A549 (cell line): Measurements from ENCODE around the gene BEND5. TPM values are rescaled to one million over a fixed set of nuclear protein-coding genes. Genes with fewer than 3 reads are reported as not detected.

Experiments
- ATAC-seq, 2 experiments: fragments of 200-7000 bp in 1 of 2; fragments of >200 bp in 1 of 2; cut with Nextera tagmentation in 1 of 2; cut with Tn5 transposase in 1 of 2; 3 replicates each; pipeline versions ENCODE4 v1.8.0 to v1.9.1; 2018 to 2020; ENCODE audit warnings: mild to moderate bottlenecking in 1 of 2, moderate library complexity in 1 of 2
- CTCF ChIA-PET: fragments of 300-600 bp; sonication (Branson Sonifier 250); formaldehyde crosslinking; extraction: SDS; loops from one replicate; lab custom pipeline; 2021; ENCODE audit warnings: antibody characterized with exemption, inconsistent platforms; lab: Yijun Ruan, JAX
- POLR2A ChIA-PET: fragments of 350-600 bp; formaldehyde crosslinking; extraction: SDS; loops from one replicate; lab custom pipeline; 2021; ENCODE audit warnings: antibody characterized with exemption, inconsistent platforms; lab: Yijun Ruan, JAX
- DNase-seq, 2 experiments: peaks; one replicate each; pipeline versions ENCODE4 v3.0.0 to v3.0.0-alpha.2; 2011 to 2016; ENCODE audit warnings: low read depth in 1 of 2, low spot score in 1 of 2
- FAIRE-seq: peaks from 2 replicates; lab custom pipeline; 2011; peaks lifted over from hg19 to GRCh38; lab: Jason Lieb, UNC
- H3K27ac ChIP-seq, 2 experiments: fragments of >200 bp; sonication (Bioruptor Twin); formaldehyde crosslinking; 3 replicates each; pipeline ENCODE4 v1.5.1; 2016 to 2017
- H3K4me1 ChIP-seq: fragments of >200 bp; sonication (Bioruptor Twin); formaldehyde crosslinking; 3 replicates; pipeline ENCODE4 v1.6.1; 2016
- H3K4me2 ChIP-seq: fragments of >200 bp; sonication (Bioruptor Twin); formaldehyde crosslinking; 3 replicates; pipeline ENCODE4 v1.6.1; 2016
- H3K4me3 ChIP-seq: fragments of >200 bp; sonication (Bioruptor Twin); formaldehyde crosslinking; 3 replicates; pipeline ENCODE4 v1.5.1; 2016
- H3K9me3 ChIP-seq: fragments of >200 bp; sonication (Bioruptor Twin); formaldehyde crosslinking; 3 replicates; pipeline ENCODE4 v1.6.1; 2016
- BHLHE40 ChIP-seq: IDR thresholded peaks from 2 replicates; pipeline ENCODE4 v1.6.1; 2012; ENCODE audit warnings: low read depth, low read length, inconsistent platforms
- CEBPB ChIP-seq, 2 experiments: fragments of >200 bp in 1 of 2; sonication (Bioruptor Twin) in 1 of 2; formaldehyde crosslinking in 1 of 2; IDR thresholded peaks; 2 replicates each; pipeline ENCODE4 v1.6.1; 2012 to 2016
- EHMT2 ChIP-seq: fragments of 200-600 bp; sonication (generic); IDR thresholded peaks from 2 replicates; pipeline ENCODE4 v1.6.1; 2016; ENCODE audit warnings: antibody characterized with exemption, low read depth, mild to moderate bottlenecking, moderate library complexity
- ESRRA ChIP-seq: fragments of 150-350 bp; IDR thresholded peaks from 2 replicates; pipeline ENCODE4 v1.6.1; 2014; ENCODE audit warnings: mild to moderate bottlenecking, low read length, borderline replicate concordance
- FOSL2 ChIP-seq, 2 experiments: fragments of 450-650 bp in 1 of 2; fragments of >200 bp in 1 of 2; sonication (Bioruptor Twin) in 1 of 2; formaldehyde crosslinking; IDR thresholded peaks; 2 replicates each; pipeline versions ENCODE4 v1.5.0 to v1.6.1; 2016 to 2020; ENCODE audit warnings: mild to moderate bottlenecking in 1 of 2, moderate library complexity in 1 of 2
- GATA3 ChIP-seq: IDR thresholded peaks from 2 replicates; pipeline ENCODE4 v1.6.1; 2012; ENCODE audit warnings: borderline replicate concordance
- HDAC2 ChIP-seq: fragments of 200-600 bp; sonication (generic); IDR thresholded peaks from 2 replicates; pipeline ENCODE4 v1.6.1; 2016
- HES2 ChIP-seq: fragments of >200 bp; sonication (Bioruptor Twin); formaldehyde crosslinking; IDR thresholded peaks from 2 replicates; pipeline ENCODE4 v1.6.1; 2016
- HMGXB4 ChIP-seq: fragments of 250-450 bp; sonication (Bioruptor Pico); IDR thresholded peaks from 2 replicates; pipeline ENCODE4 v1.5.0; 2021; ENCODE audit warnings: mild to moderate bottlenecking, moderate library complexity, borderline replicate concordance
- JUN ChIP-seq, 2 experiments: fragments of >200 bp; sonication (Bioruptor Twin); formaldehyde crosslinking; IDR thresholded peaks; 2 replicates in 1 of 2; 3 replicates in 1 of 2; pipeline ENCODE4 v1.6.1; 2016 to 2017
- JUNB ChIP-seq: fragments of >200 bp; sonication (Bioruptor Twin); formaldehyde crosslinking; IDR thresholded peaks from 2 replicates; pipeline ENCODE4 v1.6.1; 2016
- KDM1A ChIP-seq: fragments of 200-600 bp; sonication (generic); IDR thresholded peaks from 2 replicates; pipeline ENCODE4 v1.6.1; 2016; ENCODE audit warnings: low read depth, mild to moderate bottlenecking
- KDM5A ChIP-seq: fragments of 200-600 bp; sonication (generic); IDR thresholded peaks from 2 replicates; pipeline ENCODE4 v1.6.1; 2016; ENCODE audit warnings: antibody characterized with exemption, mild to moderate bottlenecking
- MAFK ChIP-seq: fragments of 450-650 bp; IDR thresholded peaks from 2 replicates; pipeline ENCODE4 v1.6.1; 2014; ENCODE audit not compliant: partially characterized antibody
- MAX ChIP-seq: IDR thresholded peaks from 2 replicates; pipeline ENCODE4 v1.6.1; 2012
- MYC ChIP-seq: IDR thresholded peaks from 2 replicates; pipeline ENCODE4 v1.6.1; 2012; ENCODE audit warnings: mild to moderate bottlenecking, inconsistent platforms, low read length, improper control_type of control experiment, borderline replicate concordance
- NPAS2 ChIP-seq: fragments of 250-450 bp; sonication (Bioruptor Pico); IDR thresholded peaks from 2 replicates; pipeline ENCODE4 v1.8.0; 2022; ENCODE audit warnings: mild to moderate bottlenecking, moderate library complexity, borderline replicate concordance
- NR3C1 ChIP-seq: fragments of >200 bp; sonication (Bioruptor Twin); formaldehyde crosslinking; IDR thresholded peaks from 3 replicates; pipeline ENCODE4 v1.6.1; 2017
- PHF8 ChIP-seq: fragments of 200-600 bp; sonication (generic); IDR thresholded peaks from 2 replicates; pipeline ENCODE4 v1.6.1; 2016; ENCODE audit warnings: low read depth, mild to moderate bottlenecking, antibody characterized with exemption, moderate library complexity, borderline replicate concordance
- POLR2A ChIP-seq: IDR thresholded peaks from 2 replicates; pipeline ENCODE4 v1.6.1; 2012; ENCODE audit warnings: mild to moderate bottlenecking, low read length
- POLR2AphosphoS2 ChIP-seq: conservative IDR thresholded peaks from 2 replicates; pipeline ENCODE4 v1.6.1; 2012; ENCODE audit warnings: low read length, improper control_type of control experiment, inconsistent platforms
- RAD21 ChIP-seq, 2 experiments: fragments of >200 bp in 1 of 2; sonication (Bioruptor Twin) in 1 of 2; formaldehyde crosslinking in 1 of 2; IDR thresholded peaks in 1 of 2; conservative IDR thresholded peaks in 1 of 2; 2 replicates in 1 of 2; 3 replicates in 1 of 2; pipeline ENCODE4 v1.6.1; 2012 to 2018; ENCODE audit warnings: inconsistent platforms in 1 of 2
- RARB ChIP-seq: fragments of 250-450 bp; sonication (Bioruptor Pico); IDR thresholded peaks from 2 replicates; pipeline ENCODE4 v1.8.0; 2021; ENCODE audit warnings: mild to moderate bottlenecking, moderate library complexity
- RCOR1 ChIP-seq: fragments of 150-350 bp; IDR thresholded peaks from 2 replicates; pipeline ENCODE4 v1.6.1; 2014; ENCODE audit warnings: antibody characterized with exemption, low read length, low read depth
- RFX5 ChIP-seq: fragments of 450-650 bp; IDR thresholded peaks from 2 replicates; pipeline ENCODE4 v1.7.1; 2014; ENCODE audit warnings: antibody characterized with exemption, mild to moderate bottlenecking, moderate library complexity
- ZC3H11A ChIP-seq: fragments of 450-650 bp; IDR thresholded peaks from 2 replicates; pipeline ENCODE4 v1.6.1; 2014; ENCODE audit warnings: antibody characterized with exemption, mild to moderate bottlenecking
- WGBS: methylation state at CpG from one replicate; pipeline ENCODE4 v1.1.6; 2017; ENCODE audit errors: missing lambda C conversion rate; 5-methylcytosine and 5-hydroxymethylcytosine counted together
- polyA plus RNA-seq, 4 experiments: library from polyadenylated mRNA; depleted of rRNA in 3 of 4; stranded (reverse); fragments of >200 nt; fragmentation: RNase III in 1 of 4; extraction: RNeasy Plus Mini Kit Qiagen cat#74134 plus additional on column Dnase treatment in 1 of 4; gene quantifications; 2 replicates in 3 of 4; 3 replicates in 1 of 4; pipeline ENCODE4 v1.2.3, GENCODE V29; 2011 to 2017
- TF ChIP-seq, protein P1 (sequence below): fragments of >200 bp; sonication (Bioruptor Twin); formaldehyde crosslinking; IDR thresholded peaks from 3 replicates; pipeline ENCODE4 v1.6.1; 2016
- TF ChIP-seq, protein P2 (sequence below): fragments of >200 bp; sonication (Bioruptor Twin); formaldehyde crosslinking; IDR thresholded peaks from 3 replicates; pipeline ENCODE4 v1.5.1; 2016

BEND5 gene
- polyA plus RNA-seq, 2 of the 4 experiments (the other 2 are of a cell fraction), result not detected

DNA sequence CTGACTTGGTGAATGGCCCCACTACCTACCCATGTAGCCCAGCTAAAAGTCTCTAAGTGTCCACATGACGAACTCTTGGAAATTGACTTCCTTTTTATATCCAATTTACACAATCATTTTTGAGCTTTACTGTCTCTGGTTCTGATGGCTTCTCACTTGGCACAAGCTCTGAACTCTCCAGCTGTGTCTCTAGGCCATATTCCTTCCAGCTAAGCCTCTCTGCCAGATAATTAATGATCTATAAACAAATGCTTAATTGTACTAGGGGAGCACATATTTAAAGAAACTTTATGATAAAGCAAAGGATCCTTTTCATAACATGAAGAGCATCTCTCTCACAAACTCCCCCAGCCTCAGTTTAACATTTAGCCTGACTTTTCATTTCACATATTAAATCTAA, 16.3 kb upstream of the BEND5 start:
- DNase-seq, result no peak
- CTCF ChIA-PET, result interaction anchor here (0.5 to 0.6 kb wide), 2 partner anchors 25 to 400 kb away, joined by 3 read pairs; no protein-coding TSS in a partner anchor
- H3K9me3 ChIP-seq, result no peaks in the 10 kb centered on the region
- POLR2A ChIA-PET, result no interaction called here
- no peak for FAIRE-seq
- no peaks in the 10 kb centered on the region for H3K4me1 ChIP-seq
- ATAC-seq, result no peak
- 11% methylated on average over 1 of the region's 1 CpG for WGBS
- H3K27ac ChIP-seq, result no peak overlapping the region
- no peak overlapping the region for H3K4me2 ChIP-seq
- no peak overlapping the region for H3K4me3 ChIP-seq
- TF ChIP-seq HDAC2, result no peak
- TF ChIP-seq, protein P1, sequence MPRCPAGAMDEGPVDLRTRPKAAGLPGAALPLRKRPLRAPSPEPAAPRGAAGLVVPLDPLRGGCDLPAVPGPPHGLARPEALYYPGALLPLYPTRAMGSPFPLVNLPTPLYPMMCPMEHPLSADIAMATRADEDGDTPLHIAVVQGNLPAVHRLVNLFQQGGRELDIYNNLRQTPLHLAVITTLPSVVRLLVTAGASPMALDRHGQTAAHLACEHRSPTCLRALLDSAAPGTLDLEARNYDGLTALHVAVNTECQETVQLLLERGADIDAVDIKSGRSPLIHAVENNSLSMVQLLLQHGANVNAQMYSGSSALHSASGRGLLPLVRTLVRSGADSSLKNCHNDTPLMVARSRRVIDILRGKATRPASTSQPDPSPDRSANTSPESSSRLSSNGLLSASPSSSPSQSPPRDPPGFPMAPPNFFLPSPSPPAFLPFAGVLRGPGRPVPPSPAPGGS, result no peak
- no peak for TF ChIP-seq KDM5A
- no peak for TF ChIP-seq EHMT2
- TF ChIP-seq RARB (CRISPR knock-in tag), result no peak
- TF ChIP-seq KDM1A, result no peak
- no peak for TF ChIP-seq ESRRA
- TF ChIP-seq BHLHE40, result no peak
- TF ChIP-seq MAFK, result no peak
- no peak for TF ChIP-seq CEBPB (IDR thresholded peaks at IDR 0.05)
- TF ChIP-seq RFX5, result no peak
- TF ChIP-seq HES2, result no peak
- no peak for TF ChIP-seq RCOR1
- no peak for TF ChIP-seq ZC3H11A
- TF ChIP-seq, protein P2, sequence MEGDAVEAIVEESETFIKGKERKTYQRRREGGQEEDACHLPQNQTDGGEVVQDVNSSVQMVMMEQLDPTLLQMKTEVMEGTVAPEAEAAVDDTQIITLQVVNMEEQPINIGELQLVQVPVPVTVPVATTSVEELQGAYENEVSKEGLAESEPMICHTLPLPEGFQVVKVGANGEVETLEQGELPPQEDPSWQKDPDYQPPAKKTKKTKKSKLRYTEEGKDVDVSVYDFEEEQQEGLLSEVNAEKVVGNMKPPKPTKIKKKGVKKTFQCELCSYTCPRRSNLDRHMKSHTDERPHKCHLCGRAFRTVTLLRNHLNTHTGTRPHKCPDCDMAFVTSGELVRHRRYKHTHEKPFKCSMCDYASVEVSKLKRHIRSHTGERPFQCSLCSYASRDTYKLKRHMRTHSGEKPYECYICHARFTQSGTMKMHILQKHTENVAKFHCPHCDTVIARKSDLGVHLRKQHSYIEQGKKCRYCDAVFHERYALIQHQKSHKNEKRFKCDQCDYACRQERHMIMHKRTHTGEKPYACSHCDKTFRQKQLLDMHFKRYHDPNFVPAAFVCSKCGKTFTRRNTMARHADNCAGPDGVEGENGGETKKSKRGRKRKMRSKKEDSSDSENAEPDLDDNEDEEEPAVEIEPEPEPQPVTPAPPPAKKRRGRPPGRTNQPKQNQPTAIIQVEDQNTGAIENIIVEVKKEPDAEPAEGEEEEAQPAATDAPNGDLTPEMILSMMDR, result no peak
- TF ChIP-seq MYC, result no peak
- no peak for TF ChIP-seq NR3C1
- no peak for TF ChIP-seq HMGXB4 (CRISPR knock-in tag)
- TF ChIP-seq NPAS2 (CRISPR knock-in tag), result no peak

DNA sequence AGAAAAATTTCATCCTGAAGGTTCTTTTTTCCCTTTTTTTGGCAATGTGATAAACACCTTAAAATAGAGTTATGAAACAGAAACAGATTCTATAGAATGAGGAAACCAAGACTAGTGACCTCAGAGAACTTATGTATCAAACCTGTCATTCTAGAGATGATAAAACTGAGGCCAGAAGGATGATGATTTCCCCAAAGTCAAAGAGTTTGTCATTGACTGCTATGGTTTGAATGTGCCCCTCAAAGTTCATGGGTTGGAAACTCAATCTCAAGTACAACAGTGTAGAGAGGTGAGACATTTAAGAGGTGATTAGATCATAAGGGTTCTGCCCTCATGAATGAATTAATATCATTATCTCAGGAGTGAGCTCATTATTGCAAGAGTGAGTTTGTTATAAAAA, 13.7 kb upstream of the BEND5 start:
- TF ChIP-seq RARB (CRISPR knock-in tag), result no peak
- no peak for TF ChIP-seq PHF8
- TF ChIP-seq, all 56 proteins: peak for 0
- H3K27ac ChIP-seq, result no peak overlapping the region
- no peak for DNase-seq
- POLR2A ChIA-PET, result no interaction called here
- no peak for FAIRE-seq
- no peak overlapping the region for H3K4me2 ChIP-seq
- H3K9me3 ChIP-seq, result no peaks in the 10 kb centered on the region
- CTCF ChIA-PET, result no interaction called here
- no peak overlapping the region for H3K4me3 ChIP-seq
- ATAC-seq, result no peak
- H3K4me1 ChIP-seq, result no peaks in the 10 kb centered on the region

DNA sequence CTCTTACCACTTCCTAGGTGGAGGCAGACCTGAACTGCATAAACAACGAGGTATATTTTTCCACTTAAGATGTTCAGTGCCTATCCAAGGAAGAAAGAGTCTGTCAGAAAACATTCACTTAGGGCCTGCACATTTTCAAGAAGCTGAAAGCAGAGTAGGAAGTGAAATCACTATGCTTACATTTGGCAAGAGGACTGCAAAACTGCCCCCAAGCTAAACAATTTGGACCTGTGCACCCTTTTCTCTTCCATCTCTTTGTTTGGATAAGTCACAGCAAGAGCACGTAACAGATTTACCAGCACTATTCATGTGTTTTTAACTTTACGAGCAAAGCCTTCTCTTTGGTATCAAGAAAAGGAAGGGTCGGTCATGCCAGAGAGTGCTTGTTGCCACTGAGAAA, 13.2 kb upstream of the BEND5 start:
- DNase-seq (no peak), ATAC-seq (no peak), FAIRE-seq (no peak)
- H3K4me2 ChIP-seq, result no peak overlapping the region
- no peaks in the 10 kb centered on the region for H3K9me3 ChIP-seq
- H3K4me1 ChIP-seq, result no peaks in the 10 kb centered on the region
- WGBS, result 32% methylated on average over 4 of the region's 4 CpGs
- H3K4me3 ChIP-seq, result no peak overlapping the region
- POLR2A ChIA-PET, result no interaction called here
- CTCF ChIA-PET, result no interaction called here
- no peak overlapping the region for H3K27ac ChIP-seq
- TF ChIP-seq FOSL2 (IDR thresholded peaks at IDR 0.05) (no peak), FOSL2 (CRISPR knock-in tag; IDR thresholded peaks at IDR 0.05) (no peak), ESRRA (no peak), MAX (no peak), ZC3H11A (no peak), NR3C1 (no peak), JUN (IDR thresholded peaks at IDR 0.05) (no peak), GATA3 (no peak), HES2 (no peak), POLR2AphosphoS2 (no peak), NPAS2 (CRISPR knock-in tag) (no peak), RCOR1 (no peak), POLR2A (no peak), RAD21 (conservative IDR thresholded peaks at IDR 0.05 in 1 of 2, IDR thresholded peaks at IDR 0.05 in 1 of 2) (no peak), JUNB (no peak)
- TF ChIP-seq, protein P2, result no peak
